GM18502 (cell line): ENCODE measurements around the gene MMP17.

ENCODE experiments used
- ATAC-seq: cut with Tn5 transposase; IDR thresholded peaks from one replicate; pipeline ENCODE4 v1.9.1; 2021; ENCODE audit warnings: mild to moderate bottlenecking; ENCODE audit not compliant: unreplicated experiment, poor library complexity

Gene MMP17

DNA sequence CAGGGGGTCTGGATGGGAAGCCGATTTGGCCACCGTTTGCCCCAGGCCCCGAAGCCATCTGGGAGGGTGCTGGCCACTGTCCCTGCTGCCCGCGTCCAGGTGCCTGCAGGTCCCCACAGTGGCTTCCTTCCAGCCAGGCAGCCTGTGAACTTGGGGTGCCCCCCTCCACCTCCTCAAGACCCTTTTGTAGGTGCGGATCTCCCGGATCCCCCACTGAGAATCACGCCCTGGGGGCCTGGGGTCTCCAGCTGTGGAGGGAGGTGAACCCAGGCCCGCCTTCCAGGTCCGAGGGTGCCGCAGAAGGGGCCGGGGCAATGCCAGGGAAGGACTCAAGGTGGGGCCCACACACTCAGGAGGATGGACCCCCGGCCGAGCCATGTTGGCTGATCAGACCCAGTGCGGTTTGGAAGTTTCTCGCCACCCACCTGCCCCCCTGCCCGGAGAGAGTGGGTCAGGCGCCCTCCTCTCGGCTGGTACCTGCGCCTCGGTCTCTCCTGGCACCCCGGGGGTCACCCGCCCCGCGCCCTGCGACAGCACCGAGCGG is 1.7 kb downstream of the MMP17 start:
- ATAC-seq: no peak

- no peak for ATAC-seq
These were observed 2.2 kb downstream of the MMP17 start for GRCh38 chr12:131830335-131830913.

GRCh38 chr12:131830914-131831571 is 2.9 kb downstream of the MMP17 start:
- ATAC-seq: no peak

DNA sequence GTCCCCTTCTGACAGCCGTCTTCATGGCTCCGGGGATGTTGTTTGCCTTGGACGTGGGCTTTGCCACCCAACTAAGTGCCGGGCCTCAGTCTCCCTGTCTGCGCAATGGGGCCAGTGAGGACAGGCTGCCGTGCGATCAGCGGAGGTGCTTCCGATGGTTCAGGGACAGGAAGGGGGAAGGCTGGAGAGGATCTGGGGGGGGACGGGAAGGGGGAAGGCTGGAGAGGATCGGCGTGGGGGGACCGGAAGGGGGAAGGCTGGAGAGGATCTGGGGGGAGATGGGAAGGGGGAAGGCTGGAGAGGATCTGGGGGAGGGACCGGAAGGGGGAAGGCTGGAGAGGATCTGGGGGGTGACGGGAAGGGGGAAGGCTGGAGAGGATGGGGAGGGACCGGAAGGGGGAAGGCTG is 3.4 kb downstream of the MMP17 start:
- no peak for ATAC-seq

- no peak for ATAC-seq
These were observed 4.4 kb downstream of the MMP17 start for GRCh38 chr12:131832321-131833231.

- no peak for ATAC-seq
These were observed 5.2 kb downstream of the MMP17 start for GRCh38 chr12:131833288-131833895.

GRCh38 chr12:131833896-131834641 is 5.9 kb downstream of the MMP17 start:
- ATAC-seq: no peak

GRCh38 chr12:131834798-131835615 is 6.8 kb downstream of the MMP17 start:
- no peak for ATAC-seq

DNA sequence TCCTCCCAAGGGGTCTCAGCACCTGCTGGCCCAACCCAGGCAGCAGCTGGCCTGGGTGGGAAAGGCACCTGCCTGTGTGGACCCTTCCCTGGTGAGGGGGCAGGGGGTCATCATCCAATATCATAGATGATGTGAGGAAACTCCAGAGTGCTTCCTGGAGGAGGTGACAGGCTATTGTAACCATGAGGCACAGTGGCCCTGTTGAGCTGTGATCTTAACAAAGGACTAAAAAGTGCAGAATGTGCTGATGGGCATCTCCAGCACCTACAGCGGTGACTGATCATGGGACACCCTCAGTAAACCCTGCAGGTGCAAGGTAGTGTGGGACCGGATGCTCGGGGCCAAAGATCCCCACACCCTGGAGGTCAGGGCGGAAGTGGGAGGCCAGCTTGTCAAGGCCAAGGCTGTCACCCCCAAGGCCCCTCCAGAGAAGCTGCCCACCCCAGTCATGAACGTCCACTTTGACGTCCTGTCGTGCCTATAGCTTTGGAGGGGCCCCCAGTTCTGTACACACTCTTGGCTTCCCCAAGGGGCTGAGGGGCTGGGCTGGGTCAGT is 7.5 kb downstream of the MMP17 start:
- no peak for ATAC-seq

GRCh38 chr12:131836193-131836592 is 8.0 kb downstream of the MMP17 start:
- ATAC-seq: no peak

GRCh38 chr12:131836714-131837397 is 8.7 kb downstream of the MMP17 start:
- ATAC-seq: no peak

GRCh38 chr12:131840643-131841416 is 12.6 kb downstream of the MMP17 start:
- no peak for ATAC-seq

- ATAC-seq: no peak
These were observed 13.4 kb downstream of the MMP17 start for GRCh38 chr12:131841547-131841946.

- ATAC-seq: no peak
These were observed 14.0 kb downstream of the MMP17 start for GRCh38 chr12:131842169-131842568.

GRCh38 chr12:131843527-131843926 is 15.3 kb downstream of the MMP17 start:
- ATAC-seq: no peak

DNA sequence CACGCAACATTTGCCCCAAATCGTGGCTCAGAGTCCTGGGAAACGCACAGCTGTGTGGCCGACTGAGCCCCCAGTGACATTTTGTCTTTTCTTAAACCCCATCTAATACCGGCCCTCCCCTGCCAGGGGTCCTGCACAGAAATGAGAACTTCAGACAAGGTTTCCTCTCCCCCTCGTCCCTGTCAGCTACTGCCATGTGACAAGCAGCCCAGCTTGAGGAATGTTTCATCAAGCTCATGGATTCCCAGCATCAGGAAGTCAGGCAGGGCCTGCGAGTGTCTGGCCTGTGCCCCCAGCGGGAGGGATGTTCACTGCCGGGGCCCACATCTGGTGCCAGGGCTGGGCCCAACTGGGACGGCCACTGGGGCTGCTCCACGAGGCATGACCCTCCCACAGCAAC is 15.9 kb downstream of the MMP17 start:
- no peak for ATAC-seq

GRCh38 chr12:131844656-131845055 is 16.5 kb downstream of the MMP17 start:
- ATAC-seq: no peak
